Activated CD8-positive, alpha-beta T cell treated with anti-CD3 and anti-CD28 coated beads, Interleukin-2, amount 10 ng/mL, durations not matched to agents 7 days and 5 days (primary cell): ENCODE measurements around the gene PARG. TPM values are rescaled to one million over a fixed set of nuclear protein-coding genes. Genes with fewer than 3 reads are reported as not detected.

ENCODE experiments used
- ATAC-seq: fragments of 150-1000 bp; cut with Tn5 transposase; one replicate; pipeline ENCODE4 v1.10.0; 2021; ENCODE audit warnings: moderate library complexity
- CTCF ChIA-PET: fragments of 350-600 bp; sonication (Branson Sonifier 250); formaldehyde crosslinking; loops from one replicate; lab custom pipeline; 2021; ENCODE audit warnings: antibody characterized with exemption; lab: Charles Lee
- POLR2A ChIA-PET: fragments of 350-600 bp; sonication (Branson Sonifier 250); formaldehyde crosslinking; loops from one replicate; lab custom pipeline; 2021; ENCODE audit warnings: antibody characterized with exemption; lab: Charles Lee
- DNase-seq: peaks from one replicate; pipeline ENCODE4 v3.0.0-alpha.2; 2020
- H3K27ac Mint-ChIP-seq: one replicate; pipeline ENCODE4 v1.8.0; 2021; ENCODE audit warnings: mild to moderate bottlenecking, mixed read lengths
- H3K27me3 Mint-ChIP-seq: one replicate; pipeline ENCODE4 v1.8.0; 2021; ENCODE audit warnings: low read depth, mixed read lengths
- H3K36me3 Mint-ChIP-seq: one replicate; pipeline ENCODE4 v1.8.0; 2021; ENCODE audit warnings: low read depth, mixed read lengths
- H3K4me1 Mint-ChIP-seq: one replicate; pipeline ENCODE4 v1.8.0; 2021; ENCODE audit warnings: low read depth, mixed read lengths
- H3K4me3 Mint-ChIP-seq: one replicate; pipeline ENCODE4 v1.8.0; 2021; ENCODE audit warnings: mild to moderate bottlenecking, mixed read lengths
- H3K9me3 Mint-ChIP-seq: one replicate; pipeline ENCODE4 v1.8.0; 2022; ENCODE audit warnings: mixed read lengths; ENCODE audit not compliant: insufficient read depth
- total RNA-seq, 2 experiments: library from RNA; stranded (reverse); gene quantifications; one replicate each; pipeline ENCODE4 v1.2.3, GENCODE V29; 2021

PARG gene
- total RNA-seq, 2 experiments from 2014 or later, result 29.7 to 31.6 TPM

GRCh38 chr10:49837685-49838084 is 104.1 kb downstream of the PARG start:
- ATAC-seq (no peak), DNase-seq (no peak)
- no peaks in the 10 kb centered on the region for H3K4me1 Mint-ChIP-seq
- no peak overlapping the region for H3K27ac Mint-ChIP-seq
- ChIA-PET CTCF (no interaction called here), POLR2A (no interaction called here)
- H3K9me3 Mint-ChIP-seq, result no peaks in the 10 kb centered on the region
- no peaks in the 10 kb centered on the region for H3K27me3 Mint-ChIP-seq
- H3K4me3 Mint-ChIP-seq, result no peak overlapping the region
- H3K36me3 Mint-ChIP-seq, result peaks cover 23% of the 10 kb centered on the region

- Mint-ChIP-seq H3K36me3 (peaks cover 27% of the 10 kb centered on the region), H3K4me3 (no peak overlapping the region), H3K9me3 (no peaks in the 10 kb centered on the region), H3K4me1 (no peaks in the 10 kb centered on the region), H3K27me3 (no peaks in the 10 kb centered on the region), H3K27ac (no peak overlapping the region)
- no peak for ATAC-seq
- no peak for DNase-seq
- CTCF ChIA-PET, result no interaction called here
- POLR2A ChIA-PET, result no interaction called here
These were observed 104.8 kb downstream of the PARG start for GRCh38 chr10:49837051-49837478.

GRCh38 chr10:49834976-49835375 is 106.9 kb downstream of the PARG start:
- no peak for DNase-seq
- H3K9me3 Mint-ChIP-seq, result no peaks in the 10 kb centered on the region
- H3K36me3 Mint-ChIP-seq, result peaks cover 25% of the 10 kb centered on the region
- ChIA-PET POLR2A (no interaction called here), CTCF (no interaction called here)
- no peak overlapping the region for H3K4me3 Mint-ChIP-seq
- ATAC-seq, result no peak
- H3K4me1 Mint-ChIP-seq, result peaks cover 4% of the 10 kb centered on the region
- no peak overlapping the region for H3K27ac Mint-ChIP-seq
- H3K27me3 Mint-ChIP-seq, result no peaks in the 10 kb centered on the region

GRCh38 chr10:49834201-49834600 is 107.6 kb downstream of the PARG start:
- H3K36me3 Mint-ChIP-seq, result peaks cover 19% of the 10 kb centered on the region
- DNase-seq (no peak), ATAC-seq (no peak)
- peaks cover 5% of the 10 kb centered on the region for H3K4me1 Mint-ChIP-seq
- H3K9me3 Mint-ChIP-seq, result no peaks in the 10 kb centered on the region
- H3K27ac Mint-ChIP-seq, result no peak overlapping the region
- ChIA-PET CTCF (no interaction called here), POLR2A (no interaction called here)
- H3K4me3 Mint-ChIP-seq, result no peak overlapping the region
- H3K27me3 Mint-ChIP-seq, result no peaks in the 10 kb centered on the region

GRCh38 chr10:49833168-49833567 is 108.7 kb downstream of the PARG start:
- Mint-ChIP-seq H3K27ac (no peak overlapping the region), H3K9me3 (no peaks in the 10 kb centered on the region), H3K36me3 (peaks cover 14% of the 10 kb centered on the region), H3K4me1 (peaks cover 5% of the 10 kb centered on the region), H3K27me3 (no peaks in the 10 kb centered on the region), H3K4me3 (no peak overlapping the region)
- ATAC-seq (no peak), DNase-seq (no peak)
- POLR2A ChIA-PET, result no interaction called here
- CTCF ChIA-PET, result no interaction called here

- H3K4me1 Mint-ChIP-seq, result peaks cover 5% of the 10 kb centered on the region
- H3K27me3 Mint-ChIP-seq, result no peaks in the 10 kb centered on the region
- CTCF ChIA-PET, result no interaction called here
- no peaks in the 10 kb centered on the region for H3K9me3 Mint-ChIP-seq
- POLR2A ChIA-PET, result no interaction called here
- no peak for DNase-seq
- H3K4me3 Mint-ChIP-seq, result no peak overlapping the region
- ATAC-seq, result no peak
- H3K27ac Mint-ChIP-seq, result no peak overlapping the region
- H3K36me3 Mint-ChIP-seq, result peaks cover 19% of the 10 kb centered on the region
These were observed 110.3 kb downstream of the PARG start for GRCh38 chr10:49831352-49832035.

- Mint-ChIP-seq H3K27ac (no peak overlapping the region), H3K4me3 (no peak overlapping the region), H3K9me3 (no peaks in the 10 kb centered on the region), H3K4me1 (peaks cover 5% of the 10 kb centered on the region), H3K36me3 (peaks cover 22% of the 10 kb centered on the region), H3K27me3 (no peaks in the 10 kb centered on the region)
- ATAC-seq (no peak), DNase-seq (no peak)
- POLR2A ChIA-PET, result no interaction called here
- CTCF ChIA-PET, result no interaction called here
These were observed 111.0 kb downstream of the PARG start for GRCh38 chr10:49830846-49831245.

GRCh38 chr10:49830016-49830415 is 111.8 kb downstream of the PARG start:
- ChIA-PET CTCF (no interaction called here), POLR2A (no interaction called here)
- Mint-ChIP-seq H3K27me3 (no peaks in the 10 kb centered on the region), H3K27ac (no peak overlapping the region), H3K4me1 (peaks cover 5% of the 10 kb centered on the region), H3K36me3 (peaks cover 22% of the 10 kb centered on the region), H3K4me3 (no peak overlapping the region), H3K9me3 (no peaks in the 10 kb centered on the region)
- no peak for DNase-seq
- ATAC-seq, result no peak

GRCh38 chr10:49827297-49827696 is 114.5 kb downstream of the PARG start:
- ChIA-PET POLR2A (no interaction called here), CTCF (no interaction called here)
- Mint-ChIP-seq H3K27ac (no peak overlapping the region), H3K4me1 (peaks cover 5% of the 10 kb centered on the region), H3K9me3 (no peaks in the 10 kb centered on the region), H3K4me3 (no peak overlapping the region), H3K27me3 (no peaks in the 10 kb centered on the region), H3K36me3 (peaks cover 23% of the 10 kb centered on the region)
- ATAC-seq (no peak), DNase-seq (no peak)

GRCh38 chr10:49819234-49819958 is 122.4 kb downstream of the PARG start:
- Mint-ChIP-seq H3K27ac (no peak overlapping the region), H3K4me3 (no peak overlapping the region), H3K27me3 (no peaks in the 10 kb centered on the region), H3K4me1 (peaks cover 2% of the 10 kb centered on the region), H3K9me3 (no peaks in the 10 kb centered on the region), H3K36me3 (peaks cover 46% of the 10 kb centered on the region)
- DNase-seq (no peak), ATAC-seq (no peak)
- CTCF ChIA-PET, result no interaction called here
- POLR2A ChIA-PET, result no interaction called here

- Mint-ChIP-seq H3K4me3 (no peak overlapping the region), H3K27ac (no peak overlapping the region), H3K9me3 (no peaks in the 10 kb centered on the region), H3K27me3 (no peaks in the 10 kb centered on the region), H3K36me3 (peaks cover 48% of the 10 kb centered on the region), H3K4me1 (peaks cover 2% of the 10 kb centered on the region)
- ATAC-seq, result no peak
- DNase-seq, result no peak
- CTCF ChIA-PET, result no interaction called here
- POLR2A ChIA-PET, result no interaction called here
These were observed 124.0 kb downstream of the PARG start for GRCh38 chr10:49817845-49818244.

GRCh38 chr10:49803988-49804387 is 137.8 kb downstream of the PARG start:
- no peak for DNase-seq
- Mint-ChIP-seq H3K4me1 (no peaks in the 10 kb centered on the region), H3K36me3 (no peaks in the 10 kb centered on the region), H3K27ac (no peak overlapping the region), H3K9me3 (peaks cover 6% of the 10 kb centered on the region), H3K27me3 (peaks cover 6% of the 10 kb centered on the region), H3K4me3 (no peak overlapping the region)
- CTCF ChIA-PET, result no interaction called here
- no peak for ATAC-seq
- POLR2A ChIA-PET, result no interaction called here
